Measurements from ENCODE around the gene MDH1.

DNA sequence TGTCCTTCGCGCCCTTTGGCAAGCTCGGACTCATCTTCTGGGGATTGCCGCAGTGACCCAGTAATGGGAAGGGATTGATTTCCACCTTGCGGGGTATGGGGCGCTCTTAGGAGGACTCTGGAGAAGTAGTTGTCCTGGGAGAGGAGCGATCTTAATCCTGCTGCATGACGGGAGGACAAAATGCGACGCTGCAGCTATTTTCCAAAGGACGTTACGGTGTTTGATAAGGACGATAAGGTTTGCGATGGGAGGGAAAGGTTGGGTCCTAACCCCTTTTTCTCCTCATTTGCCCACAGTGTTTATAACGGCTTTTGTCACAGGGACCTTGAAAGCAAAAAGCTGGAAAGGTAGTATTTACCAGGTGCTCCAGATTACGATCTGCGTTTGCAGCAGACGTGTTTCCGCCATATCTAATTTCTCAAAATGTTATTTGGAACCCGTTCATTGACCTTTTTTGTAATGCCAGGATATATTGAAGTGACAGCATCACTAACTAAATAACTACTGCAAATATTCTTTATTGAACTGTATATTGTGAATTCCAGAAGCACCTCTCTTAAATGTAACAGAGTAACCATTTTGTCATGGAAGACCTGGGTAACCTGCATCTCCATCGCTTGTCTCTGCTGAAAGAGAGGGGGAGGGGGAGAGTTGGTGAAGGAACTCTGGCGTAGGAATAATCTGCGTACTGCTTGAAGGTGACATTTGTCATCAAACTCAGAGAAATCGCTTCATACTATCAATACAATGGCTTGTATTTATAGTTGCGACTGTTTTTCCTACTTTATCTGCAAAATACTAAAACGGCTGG, 590 bp downstream of the MDH1 start:
- TF ChIP-seq, protein P1, sequence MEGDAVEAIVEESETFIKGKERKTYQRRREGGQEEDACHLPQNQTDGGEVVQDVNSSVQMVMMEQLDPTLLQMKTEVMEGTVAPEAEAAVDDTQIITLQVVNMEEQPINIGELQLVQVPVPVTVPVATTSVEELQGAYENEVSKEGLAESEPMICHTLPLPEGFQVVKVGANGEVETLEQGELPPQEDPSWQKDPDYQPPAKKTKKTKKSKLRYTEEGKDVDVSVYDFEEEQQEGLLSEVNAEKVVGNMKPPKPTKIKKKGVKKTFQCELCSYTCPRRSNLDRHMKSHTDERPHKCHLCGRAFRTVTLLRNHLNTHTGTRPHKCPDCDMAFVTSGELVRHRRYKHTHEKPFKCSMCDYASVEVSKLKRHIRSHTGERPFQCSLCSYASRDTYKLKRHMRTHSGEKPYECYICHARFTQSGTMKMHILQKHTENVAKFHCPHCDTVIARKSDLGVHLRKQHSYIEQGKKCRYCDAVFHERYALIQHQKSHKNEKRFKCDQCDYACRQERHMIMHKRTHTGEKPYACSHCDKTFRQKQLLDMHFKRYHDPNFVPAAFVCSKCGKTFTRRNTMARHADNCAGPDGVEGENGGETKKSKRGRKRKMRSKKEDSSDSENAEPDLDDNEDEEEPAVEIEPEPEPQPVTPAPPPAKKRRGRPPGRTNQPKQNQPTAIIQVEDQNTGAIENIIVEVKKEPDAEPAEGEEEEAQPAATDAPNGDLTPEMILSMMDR (IDR thresholded peaks at IDR 0.05; ENCODE audit: low read length): no peak
- TF ChIP-seq EZH2 (IDR thresholded peaks at IDR 0.05; ENCODE audit: borderline replicate concordance, low read length): no peak

All from OCI-LY1 (cell line).